GM21529 (cell line): ENCODE measurements around the gene SPATA24.
"Not testable (repeated sequence)": the region's sequence is repeated elsewhere in the genome, so short reads cannot be mapped to it uniquely, and the experiment has no call there.

Source experiments
- ATAC-seq: cut with Tn5 transposase; IDR thresholded peaks from one replicate; pipeline ENCODE4 v1.9.1; 2021; ENCODE audit not compliant: unreplicated experiment

Gene SPATA24, protein sequence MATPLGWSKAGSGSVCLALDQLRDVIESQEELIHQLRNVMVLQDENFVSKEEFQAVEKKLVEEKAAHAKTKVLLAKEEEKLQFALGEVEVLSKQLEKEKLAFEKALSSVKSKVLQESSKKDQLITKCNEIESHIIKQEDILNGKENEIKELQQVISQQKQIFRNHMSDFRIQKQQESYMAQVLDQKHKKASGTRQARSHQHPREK

DNA sequence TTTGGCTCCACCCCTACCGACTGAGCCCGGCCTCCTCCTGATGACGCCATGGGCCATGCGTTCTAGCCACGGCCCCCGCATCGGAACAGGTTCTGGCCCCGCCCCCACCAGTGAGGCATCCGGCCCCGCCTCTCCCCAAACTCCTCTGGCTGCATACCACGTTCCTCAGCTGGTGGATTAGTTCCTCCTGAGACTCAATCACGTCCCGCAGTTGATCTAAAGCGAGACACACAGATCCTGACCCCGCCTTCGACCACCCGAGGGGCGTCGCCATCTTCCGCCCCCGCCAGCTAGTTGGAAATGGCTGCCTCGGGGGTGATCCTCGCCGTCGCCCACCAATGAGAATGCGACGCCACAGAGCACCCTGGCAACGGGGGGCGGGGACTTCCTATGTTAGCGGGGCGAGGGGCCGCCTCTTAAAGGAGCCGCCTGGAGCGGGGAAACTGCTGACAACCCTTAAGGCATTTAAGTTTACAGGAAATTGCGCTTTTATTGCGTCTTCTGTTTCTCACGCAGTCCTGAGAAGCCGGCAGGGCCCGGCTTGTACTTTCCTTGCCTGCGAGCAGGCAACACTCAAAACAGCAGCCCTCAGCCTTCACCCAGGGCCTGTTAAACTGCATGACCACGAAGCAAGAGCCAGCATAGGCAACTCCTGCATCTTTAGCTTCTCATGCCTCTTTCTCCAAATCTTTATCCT is at the start of gene SPATA24:
Gene SPATA24, minus strand, starts transcription at position 303 of the 697 bp plus-strand sequence. Its CDS starts 29 bp downstream, at position 274.
- peak; percentile 77 for ATAC-seq

DNA sequence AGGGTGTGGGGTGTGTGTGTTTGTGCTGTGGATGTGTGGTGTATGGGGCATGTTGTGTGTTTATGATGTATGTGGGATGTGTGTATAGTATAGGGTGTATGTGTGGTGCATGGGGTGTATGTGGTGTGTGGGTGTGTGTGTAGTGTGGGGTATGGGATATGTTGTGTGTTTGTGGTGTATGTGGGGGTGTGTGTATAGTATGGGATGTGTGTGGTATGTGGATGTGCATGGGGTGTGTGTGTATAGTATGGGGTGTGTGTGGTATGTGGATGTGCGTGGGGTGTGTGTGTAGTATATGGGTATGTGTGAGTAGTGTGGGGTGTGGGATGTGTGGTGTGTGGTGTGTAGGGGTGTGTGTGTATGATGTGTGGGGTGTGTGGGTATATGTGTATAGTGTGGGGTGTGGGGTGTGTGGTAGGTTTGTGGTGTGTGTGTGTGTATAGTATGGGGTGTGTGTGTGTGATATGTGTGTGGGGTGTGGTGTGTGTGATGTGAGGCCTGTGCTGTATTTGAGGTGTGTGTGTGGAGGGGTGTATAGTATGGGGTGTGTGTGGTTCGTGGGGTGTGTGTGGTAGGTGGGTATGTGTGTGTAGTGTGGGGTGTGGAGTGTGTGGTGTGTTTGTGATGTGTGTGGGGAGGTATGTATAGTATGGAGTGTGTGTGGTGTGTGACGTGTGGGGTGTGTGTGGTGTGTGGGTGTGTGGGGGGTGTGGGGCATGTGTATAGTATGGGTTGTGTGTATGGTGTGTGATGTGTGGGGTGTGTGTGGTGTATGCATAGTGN is 48.2 kb upstream of the SPATA24 start:
- no peak for ATAC-seq

DNA sequence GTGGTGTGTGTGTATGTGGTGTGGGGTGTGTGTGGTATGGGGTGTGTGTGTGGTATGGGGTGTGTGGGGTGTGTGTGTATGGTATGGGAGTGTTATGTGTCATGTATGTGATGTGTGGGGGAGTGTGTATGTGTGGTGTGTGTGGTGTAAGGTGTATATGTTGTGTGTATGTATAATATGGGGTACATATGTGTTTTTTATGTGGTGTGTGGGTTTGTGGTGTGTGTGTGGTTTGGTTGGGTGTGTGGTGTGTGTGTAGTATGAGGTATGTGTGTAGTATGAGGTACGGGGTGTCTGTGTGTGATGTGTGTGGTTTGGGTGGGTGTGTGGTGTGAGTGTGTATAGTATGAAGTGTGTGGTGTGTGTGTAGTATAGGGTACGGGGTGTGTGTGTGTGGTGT is 47.3 kb upstream of the SPATA24 start:
- ATAC-seq: no peak

DNA sequence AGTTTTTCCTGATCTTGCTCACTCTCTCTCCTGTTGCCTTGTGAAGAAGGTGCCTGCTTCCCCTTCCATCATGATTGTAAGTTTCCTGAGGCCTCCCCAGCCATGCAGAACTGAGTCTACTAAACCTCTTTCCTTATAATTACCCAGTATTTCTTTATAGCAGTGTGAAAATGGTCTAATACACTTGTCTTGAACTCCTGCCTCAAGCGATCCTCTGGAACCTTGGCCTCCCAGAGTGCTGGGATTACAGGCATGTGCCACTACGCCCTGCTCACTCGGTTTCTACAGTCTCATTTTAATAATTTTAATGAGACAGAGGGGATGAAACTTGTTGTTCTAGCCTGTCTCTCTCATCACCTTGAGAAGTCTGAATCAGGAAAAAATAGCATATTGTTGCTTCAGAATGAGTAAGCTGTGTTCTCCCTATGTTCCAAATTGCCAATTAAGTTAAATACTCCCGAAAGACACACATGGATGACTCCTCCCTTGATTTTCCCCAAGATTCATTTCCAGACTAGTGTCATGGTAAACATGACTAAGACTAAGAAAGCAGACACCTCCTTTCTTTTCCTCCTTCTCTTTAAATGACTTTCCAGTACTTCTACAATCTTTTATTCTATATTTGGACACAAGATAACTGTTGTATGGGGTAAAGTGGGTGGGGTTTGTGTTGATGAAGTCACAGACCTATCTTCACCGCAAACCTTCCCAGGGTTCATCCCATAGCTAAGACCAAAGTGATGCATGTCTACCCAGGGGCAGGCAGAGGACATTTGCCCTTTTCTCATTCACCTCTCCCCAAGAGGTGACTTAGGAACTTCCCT is 43.3 kb upstream of the SPATA24 start:
- ATAC-seq: peak; percentile 68

DNA sequence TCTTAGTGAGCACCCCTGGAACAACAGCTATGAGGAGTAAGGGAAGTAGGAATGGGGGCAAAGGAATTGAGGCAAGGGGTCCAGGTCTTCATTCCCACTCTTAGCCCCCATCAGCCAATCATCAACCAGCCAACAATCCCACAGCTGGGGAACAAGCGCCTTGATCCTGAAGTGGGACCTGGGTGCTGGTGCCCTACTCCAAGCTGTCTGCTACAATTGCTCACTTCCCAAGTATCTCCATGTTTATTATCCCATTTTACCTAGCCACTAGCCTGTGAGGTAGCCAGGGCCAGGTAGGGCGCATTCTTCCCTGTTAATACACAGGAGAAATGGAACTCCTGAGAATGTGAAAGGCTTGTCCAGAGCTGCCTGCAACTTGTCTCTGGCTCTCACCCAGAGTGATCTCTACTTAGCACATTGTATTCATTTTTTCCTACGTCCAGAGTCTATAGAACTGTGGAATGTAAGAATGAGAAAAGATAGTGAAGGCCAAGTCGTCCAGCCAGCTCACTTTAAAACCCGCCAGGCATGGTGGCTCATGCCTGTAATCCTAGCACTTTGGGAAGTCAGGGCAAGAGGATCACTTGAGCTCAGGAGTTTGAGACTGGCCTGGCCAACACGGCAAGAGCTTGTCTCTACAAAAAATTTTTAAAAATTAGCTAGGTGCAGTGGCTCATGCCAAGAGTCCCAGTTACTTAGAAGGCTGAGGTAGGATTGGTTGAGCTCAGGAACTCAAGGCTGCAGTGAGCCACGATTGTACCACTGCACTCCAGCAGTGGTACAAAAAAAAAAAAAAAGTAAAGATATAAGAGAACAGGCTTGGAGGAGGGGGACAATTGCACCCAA is 41.7 kb upstream of the SPATA24 start:
- no peak for ATAC-seq

DNA sequence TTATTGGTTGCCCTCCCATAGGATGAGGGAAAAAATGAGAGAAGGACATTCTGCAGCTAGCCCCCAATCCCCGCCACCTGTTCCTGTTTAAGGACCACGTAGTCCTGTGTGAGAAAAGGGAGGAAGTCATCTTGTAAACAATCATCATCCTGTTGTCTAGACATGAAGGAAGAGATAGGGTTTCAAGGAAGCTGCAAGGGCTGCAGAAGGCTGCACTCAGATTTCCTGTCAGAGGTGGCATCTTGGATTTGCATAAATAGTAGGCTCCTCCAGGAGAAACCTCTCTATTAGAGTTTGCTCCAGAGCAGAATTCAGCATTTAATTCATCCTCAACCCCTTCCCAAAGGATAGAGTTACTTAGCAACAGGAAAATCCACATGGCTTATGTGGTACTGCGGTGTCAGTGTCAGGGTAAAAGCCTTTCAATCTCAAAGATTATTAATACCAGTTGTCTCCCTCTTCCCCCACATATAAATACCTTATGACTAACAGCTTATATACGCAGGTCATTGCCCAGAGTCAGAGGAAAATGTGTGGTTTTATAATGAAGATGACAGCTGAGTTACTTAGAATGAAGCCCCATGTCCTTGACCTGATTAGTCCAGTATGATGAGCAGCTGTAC is 40.1 kb upstream of the SPATA24 start:
- no peak for ATAC-seq

DNA sequence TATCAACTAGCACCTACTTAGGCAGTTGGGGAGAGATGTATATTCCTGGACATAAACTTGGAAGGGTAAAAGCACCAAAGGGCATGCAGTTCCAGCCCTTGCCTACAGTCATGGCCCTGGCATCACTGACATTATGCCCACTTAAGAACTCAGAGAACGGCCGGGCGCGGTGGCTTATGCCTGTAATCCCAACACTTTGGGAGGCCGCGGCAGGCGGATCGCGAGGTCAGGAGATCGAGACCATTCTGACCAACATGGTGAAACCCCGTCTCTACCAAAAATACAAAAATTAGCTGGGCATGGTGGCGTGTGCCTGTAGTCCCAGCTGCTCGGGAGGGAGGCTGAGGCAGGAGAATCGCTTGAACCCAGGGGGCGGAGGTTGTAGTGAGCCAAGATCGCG is 36.5 kb upstream of the SPATA24 start:
- not testable (repeated sequence) for ATAC-seq

DNA sequence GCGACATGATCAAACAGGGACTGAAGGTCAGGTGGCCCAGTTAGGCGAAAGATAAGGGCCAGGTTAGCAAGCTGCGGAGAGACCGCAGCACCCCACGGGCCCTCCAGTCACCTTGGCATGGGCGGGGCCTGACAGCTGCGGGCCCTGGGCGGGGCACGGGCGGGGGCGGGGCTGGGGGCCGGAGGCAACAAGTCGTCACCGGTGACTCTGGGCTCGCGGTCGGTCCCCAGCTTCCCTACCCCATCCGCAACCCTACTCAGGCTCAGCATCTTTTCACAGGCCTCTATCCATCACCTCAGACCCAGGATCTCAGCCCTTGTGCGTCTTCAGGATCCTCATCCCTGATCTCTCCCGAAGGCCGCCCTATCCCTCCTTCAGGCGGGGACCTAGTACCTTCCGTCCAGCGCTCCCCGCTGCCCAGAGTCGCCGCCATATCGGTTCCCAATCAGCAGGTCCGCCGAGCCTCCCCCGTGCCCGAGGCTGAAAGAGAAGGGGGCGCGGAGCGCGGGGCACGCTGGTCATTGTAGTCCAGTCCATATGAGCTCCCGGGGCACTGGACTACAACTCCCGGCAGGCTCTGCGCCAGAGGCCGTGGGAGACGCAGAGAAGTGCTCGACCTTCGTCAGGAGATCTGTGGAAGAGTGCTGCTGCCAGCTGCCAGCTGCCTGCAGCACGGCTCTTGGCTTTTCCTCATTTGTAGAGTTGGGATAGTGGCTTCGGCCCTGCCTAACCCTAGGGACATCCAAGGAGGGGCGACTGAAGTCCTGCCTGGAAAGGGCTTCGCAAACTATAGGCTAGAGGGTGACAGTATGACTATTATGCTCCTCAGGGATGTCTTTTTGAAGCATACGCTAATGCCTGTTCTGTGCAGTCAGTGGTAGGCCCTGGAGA is 35.4 kb upstream of the SPATA24 start, which contains the start of gene DNAJC18:
Gene DNAJC18, minus strand, starts transcription at position 513 of the 891 bp plus-strand sequence. Its CDS starts 80 bp downstream, at position 433.
- ATAC-seq: peak; percentile 89

DNA sequence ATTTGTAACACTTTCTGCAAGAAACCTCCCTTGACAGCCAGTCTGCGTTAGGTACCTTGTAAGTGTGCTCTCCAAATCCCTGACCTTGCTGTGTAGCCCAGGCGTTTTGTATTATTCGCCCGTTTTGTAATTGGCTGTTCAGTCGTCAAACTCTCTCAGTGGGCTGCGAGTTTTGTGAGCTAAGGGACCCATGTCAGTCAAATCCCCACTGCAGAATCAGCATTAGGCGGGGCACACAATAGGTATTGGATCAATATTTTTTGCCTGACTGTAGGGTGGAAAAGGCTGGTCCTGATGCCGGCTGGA is 34.8 kb upstream of the SPATA24 start:
- no peak for ATAC-seq

DNA sequence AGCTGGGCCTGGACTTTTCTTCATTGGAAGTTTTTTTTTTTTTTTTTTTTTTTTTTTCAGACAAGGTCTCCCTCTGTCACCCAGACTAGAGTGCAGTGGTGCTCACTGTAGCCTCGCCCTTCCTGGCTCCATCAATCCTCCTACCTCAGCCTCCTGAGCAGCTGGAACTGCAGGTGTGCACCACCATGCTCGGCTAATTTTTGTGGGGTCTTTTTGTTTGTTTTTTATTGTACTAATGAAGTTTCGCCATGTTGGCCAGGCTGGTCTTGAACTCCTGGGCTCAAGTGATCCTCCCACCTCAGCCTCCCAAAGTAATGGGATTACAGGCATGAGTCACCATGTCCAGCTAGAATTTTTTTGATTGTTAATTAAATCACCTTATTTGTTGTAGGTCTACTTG is 31.8 kb upstream of the SPATA24 start:
- no peak for ATAC-seq

DNA sequence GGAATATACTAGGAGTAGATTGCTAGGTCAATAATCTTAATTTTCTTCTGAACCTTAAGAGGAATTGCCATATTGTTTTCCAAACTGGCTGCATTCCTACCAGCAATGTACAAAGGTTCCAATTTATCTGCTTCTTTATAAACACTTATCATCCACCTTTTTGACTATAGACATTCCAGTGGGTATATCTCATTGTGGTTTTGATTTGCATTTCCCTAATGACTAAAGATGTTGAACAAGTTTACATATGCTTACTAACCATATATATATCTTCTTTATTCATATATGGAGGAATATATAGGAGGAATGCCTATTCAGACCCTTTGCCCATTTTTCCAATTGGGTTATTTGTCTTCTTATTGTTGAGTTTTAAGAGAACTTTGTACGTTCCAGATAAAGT is 27.8 kb upstream of the SPATA24 start:
- ATAC-seq: no peak

DNA sequence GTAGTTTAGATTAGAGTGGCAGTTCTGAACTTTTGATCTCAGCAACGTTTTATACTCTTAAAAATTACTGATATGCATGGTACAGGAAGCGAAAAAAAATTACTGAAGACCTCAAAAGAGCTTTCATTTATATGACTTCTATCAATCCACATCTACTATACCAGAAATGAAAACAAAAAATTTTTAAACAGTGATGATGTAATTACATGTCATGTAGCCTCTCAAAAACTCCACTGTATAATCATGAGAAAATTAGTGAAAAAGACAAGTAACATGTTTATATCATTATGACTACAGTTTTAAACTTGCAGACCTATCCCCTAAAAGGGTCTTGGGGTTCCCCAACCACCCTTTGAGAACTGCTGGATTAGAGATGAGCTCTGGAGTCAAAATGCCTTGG is 26.1 kb upstream of the SPATA24 start:
- no peak for ATAC-seq

DNA sequence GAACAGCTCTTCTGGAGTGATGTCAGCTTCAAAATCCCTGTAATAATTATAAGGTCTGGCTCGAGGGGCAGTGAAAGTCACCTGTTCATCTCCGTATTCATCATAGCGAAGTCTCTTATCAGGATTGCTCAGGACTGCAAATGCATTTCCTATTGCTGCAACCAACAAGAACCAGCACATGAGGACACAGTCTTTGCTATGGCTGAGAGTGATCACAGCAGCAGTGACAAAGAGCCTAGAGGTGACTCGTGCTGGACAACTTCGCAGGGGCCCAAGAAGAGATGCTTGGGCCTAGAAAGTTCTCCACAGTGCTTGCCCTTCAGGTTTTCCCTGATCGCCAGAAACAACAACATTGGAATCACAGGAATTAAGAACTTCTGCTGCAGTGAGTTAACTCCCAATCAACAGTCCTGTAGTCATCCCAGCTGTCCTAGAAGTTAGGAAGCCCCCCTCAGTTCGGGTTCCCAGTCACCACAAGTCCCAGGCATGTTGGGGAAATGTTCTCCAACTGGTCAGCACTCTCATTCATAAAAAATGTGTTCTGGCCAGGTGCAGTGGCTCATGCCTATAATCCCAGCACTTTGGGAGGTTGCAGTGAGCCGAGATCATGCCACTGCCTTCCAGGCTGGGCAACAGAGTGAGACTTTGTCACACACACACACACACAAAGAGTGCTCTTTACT is 22.5 kb upstream of the SPATA24 start:
- ATAC-seq: no peak

DNA sequence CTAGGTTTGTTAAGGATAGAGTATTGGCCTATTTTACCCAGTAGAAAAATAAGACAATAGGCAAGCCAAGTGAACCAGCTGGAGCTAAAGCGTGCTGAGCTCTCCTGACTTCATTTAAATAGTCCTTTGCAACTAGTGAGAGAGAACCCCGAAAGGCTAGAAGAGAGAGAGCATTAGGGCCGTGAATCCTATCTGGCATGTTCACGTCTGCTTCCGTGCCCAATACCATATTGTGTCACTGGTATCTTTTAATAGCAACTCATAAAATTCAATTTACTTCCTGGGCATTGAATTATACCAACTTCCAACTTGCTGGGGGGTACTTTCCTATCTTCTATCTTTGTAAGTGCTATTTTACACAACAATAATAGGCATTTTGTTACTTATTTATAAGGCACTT is 21.6 kb upstream of the SPATA24 start:
- no peak for ATAC-seq

DNA sequence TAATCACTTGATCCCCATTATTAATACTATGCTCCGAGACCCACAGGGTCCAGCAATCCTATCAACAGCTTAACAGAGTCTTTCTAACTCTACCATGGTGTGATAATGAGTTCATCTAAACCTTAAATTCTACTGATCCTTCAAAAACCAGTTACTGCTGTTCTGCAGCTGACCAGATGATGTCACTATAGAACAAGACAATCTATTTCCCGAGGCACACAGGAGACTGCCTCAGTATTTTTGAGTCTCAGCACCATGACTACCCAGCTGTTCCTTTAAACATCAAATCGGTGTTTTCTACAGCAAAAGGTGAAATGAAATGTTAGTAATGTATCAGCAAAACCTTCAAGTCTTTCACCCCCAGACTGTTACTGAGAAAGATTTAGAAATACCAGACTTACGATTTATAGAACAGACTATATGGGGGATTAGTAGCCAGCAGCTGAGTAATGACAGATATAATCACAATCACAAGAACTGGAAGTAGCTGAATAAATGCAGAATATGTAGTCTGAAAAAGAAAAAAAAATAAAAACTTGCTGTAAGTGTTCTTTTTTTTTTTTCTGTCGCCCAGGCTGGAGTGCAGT is 18.5 kb upstream of the SPATA24 start:
- peak; percentile 68 for ATAC-seq

DNA sequence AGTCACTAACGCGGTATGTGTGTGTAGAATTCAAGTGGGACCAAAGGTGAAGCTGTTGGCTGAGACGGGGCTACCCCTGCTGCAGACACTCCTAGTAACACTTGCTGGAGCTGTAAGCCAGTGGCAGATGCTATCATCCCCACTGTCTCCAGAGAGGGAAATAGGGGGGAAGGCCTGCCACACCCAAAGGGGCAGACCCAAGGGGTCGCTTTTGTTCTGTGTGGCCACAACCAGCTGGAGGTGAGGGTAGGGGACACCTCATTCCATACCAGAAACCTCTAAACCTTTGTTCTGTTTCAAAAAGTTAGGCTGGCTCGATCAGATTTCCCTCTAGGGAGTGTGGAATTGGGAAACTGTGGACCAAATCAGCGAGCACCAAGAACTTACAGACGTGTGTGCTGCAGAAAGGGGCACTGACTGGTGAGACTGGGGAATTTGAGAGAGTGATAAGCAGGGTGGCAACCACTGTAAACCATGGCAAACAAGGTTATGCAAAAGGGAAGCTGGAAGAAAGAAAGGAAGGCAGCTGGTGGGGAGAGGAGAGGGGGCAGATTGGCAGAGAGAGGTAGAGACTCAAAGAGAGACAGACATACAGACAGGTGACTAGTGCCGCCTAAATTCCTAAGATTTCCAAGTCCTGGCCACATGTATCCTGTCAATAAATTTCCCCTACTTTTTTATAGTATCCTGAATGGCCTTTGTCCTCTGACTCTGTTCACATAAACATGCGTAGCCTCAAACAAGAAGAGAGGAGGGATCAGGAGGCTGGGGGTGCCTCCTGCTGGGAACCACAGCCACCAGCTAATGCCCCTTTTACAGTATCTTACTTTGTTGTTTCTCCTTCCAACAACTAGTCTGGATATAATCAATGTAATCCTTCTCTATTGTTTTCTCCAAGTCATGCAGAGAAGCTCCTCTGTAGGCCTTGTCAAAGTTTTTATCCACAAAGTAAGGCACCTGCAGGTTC is 15.6 kb upstream of the SPATA24 start:
- ATAC-seq: no peak

DNA sequence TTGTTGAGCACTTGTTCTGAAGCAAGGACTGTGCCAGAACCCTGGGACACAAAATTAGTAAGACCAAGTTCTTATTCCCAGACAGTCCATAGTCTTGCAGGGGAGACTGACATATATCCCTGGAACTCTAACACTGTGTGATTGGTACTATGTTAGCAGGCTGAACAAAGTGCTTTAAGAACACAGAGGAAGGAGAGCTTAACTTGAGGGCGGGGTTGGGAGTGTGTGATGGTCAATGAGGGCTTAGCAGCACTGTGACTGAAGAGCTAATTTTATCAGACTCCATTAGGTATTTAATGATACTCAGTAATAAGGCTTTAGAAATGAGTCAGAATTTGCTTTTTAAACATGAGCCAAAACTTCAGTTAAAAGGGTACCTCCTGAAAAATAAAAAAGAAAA is 14.9 kb upstream of the SPATA24 start:
- no peak for ATAC-seq
